DMS 273 treated with DMSO at 0.1 percent for 48 hours (cell line): Measurements from ENCODE around the gene MPP2.
"Not testable (repeated sequence)": the region's sequence is repeated elsewhere in the genome, so short reads cannot be mapped to it uniquely, and the experiment has no call there.

Experiments
- DNase-seq: peaks from one replicate; lab custom pipeline; 2025; lab: John Stamatoyannopoulos, UW

The MPP2 gene

GRCh38 chr17:43901861-43902589, 5.3 kb downstream of the MPP2 start:
- DNase-seq = no peak

GRCh38 chr17:43900858-43901754, 6.2 kb downstream of the MPP2 start:
- no peak for DNase-seq

- DNase-seq = peak; percentile 61
Measured at GRCh38 chr17:43900183-43900857, 7.0 kb downstream of the MPP2 start.

- DNase-seq = no peak
Measured at GRCh38 chr17:43898446-43898845, 8.9 kb downstream of the MPP2 start.

- DNase-seq = no peak
Measured at GRCh38 chr17:43897831-43898230, 9.5 kb downstream of the MPP2 start.

- DNase-seq = not testable (repeated sequence)
Measured at GRCh38 chr17:43894494-43894893, 12.8 kb downstream of the MPP2 start.

GRCh38 chr17:43892647-43892952, 14.7 kb downstream of the MPP2 start:
- no peak for DNase-seq

GRCh38 chr17:43891851-43892646, 15.3 kb downstream of the MPP2 start:
- no peak for DNase-seq

GRCh38 chr17:43890240-43890639, 17.1 kb downstream of the MPP2 start:
- DNase-seq = no peak

GRCh38 chr17:43888548-43888947, 18.8 kb downstream of the MPP2 start:
- no peak for DNase-seq

GRCh38 chr17:43882761-43883415, 24.4 kb downstream of the MPP2 start:
- DNase-seq = no peak

GRCh38 chr17:43881758-43882505, 25.4 kb downstream of the MPP2 start:
- no peak for DNase-seq

GRCh38 chr17:43881181-43881580, 26.2 kb downstream of the MPP2 start:
- DNase-seq = no peak

GRCh38 chr17:43880420-43880991, 26.8 kb downstream of the MPP2 start:
- DNase-seq = peak; percentile 39

GRCh38 chr17:43879723-43880419, 27.5 kb downstream of the MPP2 start:
- no peak for DNase-seq

- peak; percentile 44 for DNase-seq
Measured at GRCh38 chr17:43878260-43879175, 28.8 kb downstream of the MPP2 start.

- DNase-seq = no peak
Measured at GRCh38 chr17:43877451-43878155, 29.7 kb downstream of the MPP2 start.

GRCh38 chr17:43877031-43877430, 30.3 kb downstream of the MPP2 start:
- DNase-seq = no peak
